Activated effector memory CD4-positive, alpha-beta T cell treated with Interleukin-2 at 50 U/mL for 16 hours (primary cell): ENCODE measurements around the gene DRC7.

ENCODE experiments used
- DNase-seq: peaks from one replicate; pipeline ENCODE4 v3.0.0-alpha.2; 2020

DRC7 gene

GRCh38 chr16:57679016-57679415, 15.6 kb upstream of the DRC7 start:
- no peak for DNase-seq

DNA sequence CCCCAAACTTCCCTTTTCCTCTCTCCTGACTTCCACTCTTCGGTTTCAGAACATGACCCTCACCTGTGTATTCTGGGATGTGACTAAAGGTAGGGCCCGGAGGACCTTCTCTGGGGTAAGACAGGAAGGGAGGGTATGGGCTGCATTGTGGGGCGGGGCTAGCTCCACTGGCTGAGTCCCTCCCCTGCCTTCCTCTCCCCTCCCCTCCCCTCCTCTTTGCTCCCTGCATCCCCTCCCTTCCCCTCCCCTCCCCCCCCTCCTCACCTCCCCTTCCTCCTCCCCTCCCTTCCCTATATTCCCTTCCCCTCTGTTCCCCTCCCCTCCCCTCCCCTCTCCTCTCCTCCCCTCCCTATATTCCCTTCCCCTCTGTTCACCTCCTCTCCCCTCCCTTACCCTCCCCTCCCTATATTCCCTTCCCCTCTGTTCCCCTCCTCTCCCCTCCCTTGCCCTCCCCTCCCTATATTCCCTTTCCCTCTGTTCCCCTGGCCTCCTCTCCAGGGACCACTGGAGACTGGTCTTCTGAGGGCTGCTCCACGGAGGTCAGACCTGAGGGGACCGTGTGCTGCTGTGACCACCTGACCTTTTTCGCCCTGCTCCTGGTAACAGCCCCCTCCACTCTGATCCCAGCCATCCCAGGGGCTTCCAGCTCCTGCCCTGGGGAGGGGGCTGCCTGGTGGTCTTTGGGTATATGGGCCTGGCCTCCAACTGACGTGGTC, 14.7 kb upstream of the DRC7 start:
- no peak for DNase-seq

- no peak for DNase-seq
Measured at GRCh38 chr16:57680842-57681375, 13.7 kb upstream of the DRC7 start.

DNA sequence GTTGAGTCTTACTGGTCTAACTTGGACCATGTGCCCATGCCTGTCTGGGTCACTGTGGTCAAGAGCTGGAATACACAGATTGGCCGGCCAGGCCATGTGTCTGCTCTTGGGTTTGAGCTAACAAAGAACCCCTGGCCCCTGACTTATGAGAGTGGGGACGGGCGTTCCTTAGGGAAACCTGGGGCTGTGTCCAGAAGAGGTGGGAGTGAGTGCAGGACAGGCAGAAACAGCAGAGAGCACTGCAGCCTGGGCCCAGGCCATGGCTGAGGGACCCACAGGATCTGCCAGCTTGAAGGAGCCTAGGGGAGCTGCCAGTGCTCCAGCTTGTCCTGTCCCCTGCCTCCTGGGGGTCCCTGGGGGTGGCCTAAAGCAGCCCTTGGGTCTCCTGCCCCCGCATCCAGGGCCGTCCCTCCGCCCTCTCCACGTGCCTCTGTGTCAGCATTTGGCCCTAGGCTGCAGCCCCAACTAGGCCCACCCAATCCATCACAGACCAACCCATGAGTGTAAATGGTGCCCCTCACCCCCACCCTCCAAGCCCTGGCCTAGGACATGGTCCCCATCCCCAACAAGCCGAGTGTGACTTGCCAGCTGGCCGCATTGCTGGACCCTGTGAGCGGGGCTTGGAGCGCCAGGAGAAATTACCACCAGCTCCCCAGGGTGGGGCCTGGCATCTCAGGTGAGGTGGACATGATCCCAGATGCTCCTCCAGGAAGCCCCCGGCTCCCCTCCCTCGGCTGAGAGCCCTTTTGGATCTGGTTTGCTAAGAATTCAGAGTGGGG, 12.5 kb upstream of the DRC7 start:
- no peak for DNase-seq

GRCh38 chr16:57682809-57683635, 11.6 kb upstream of the DRC7 start:
- DNase-seq: no peak

DNA sequence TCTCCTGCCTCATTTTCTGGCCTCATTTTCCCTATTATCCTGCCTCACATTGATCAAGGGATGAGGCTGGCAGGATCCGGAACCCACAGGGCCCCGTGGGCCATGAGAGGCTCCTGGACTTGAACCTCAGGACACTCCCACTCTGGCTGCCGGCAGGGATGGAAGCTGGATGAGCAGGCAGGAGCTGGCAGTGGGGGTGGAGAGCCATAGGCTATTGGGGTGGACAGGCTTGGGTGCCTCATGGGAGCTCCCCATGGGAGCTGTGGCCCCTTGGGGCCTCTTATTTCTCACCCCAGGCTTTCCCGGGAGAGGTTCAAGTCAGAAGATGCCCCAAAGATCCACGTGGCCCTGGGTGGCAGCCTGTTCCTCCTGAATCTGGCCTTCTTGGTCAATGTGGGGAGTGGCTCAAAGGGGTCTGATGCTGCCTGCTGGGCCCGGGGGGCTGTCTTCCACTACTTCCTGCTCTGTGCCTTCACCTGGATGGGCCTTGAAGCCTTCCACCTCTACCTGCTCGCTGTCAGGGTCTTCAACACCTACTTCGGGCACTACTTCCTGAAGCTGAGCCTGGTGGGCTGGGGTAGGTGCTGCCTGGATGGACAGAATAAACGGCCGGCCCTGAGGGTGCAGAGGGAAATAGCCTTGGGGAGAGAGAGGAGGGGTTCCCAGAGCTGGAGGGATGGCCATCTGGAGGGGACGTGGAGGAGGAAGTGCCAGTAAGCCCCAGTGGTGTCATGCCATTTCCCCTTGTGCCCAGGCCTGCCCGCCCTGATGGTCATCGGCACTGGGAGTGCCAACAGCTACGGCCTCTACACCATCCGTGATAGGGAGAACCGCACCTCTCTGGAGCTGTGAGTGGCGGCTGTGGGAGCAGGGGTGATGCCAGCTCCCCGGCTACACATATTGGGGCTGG, 10.7 kb upstream of the DRC7 start:
- no peak for DNase-seq

DNA sequence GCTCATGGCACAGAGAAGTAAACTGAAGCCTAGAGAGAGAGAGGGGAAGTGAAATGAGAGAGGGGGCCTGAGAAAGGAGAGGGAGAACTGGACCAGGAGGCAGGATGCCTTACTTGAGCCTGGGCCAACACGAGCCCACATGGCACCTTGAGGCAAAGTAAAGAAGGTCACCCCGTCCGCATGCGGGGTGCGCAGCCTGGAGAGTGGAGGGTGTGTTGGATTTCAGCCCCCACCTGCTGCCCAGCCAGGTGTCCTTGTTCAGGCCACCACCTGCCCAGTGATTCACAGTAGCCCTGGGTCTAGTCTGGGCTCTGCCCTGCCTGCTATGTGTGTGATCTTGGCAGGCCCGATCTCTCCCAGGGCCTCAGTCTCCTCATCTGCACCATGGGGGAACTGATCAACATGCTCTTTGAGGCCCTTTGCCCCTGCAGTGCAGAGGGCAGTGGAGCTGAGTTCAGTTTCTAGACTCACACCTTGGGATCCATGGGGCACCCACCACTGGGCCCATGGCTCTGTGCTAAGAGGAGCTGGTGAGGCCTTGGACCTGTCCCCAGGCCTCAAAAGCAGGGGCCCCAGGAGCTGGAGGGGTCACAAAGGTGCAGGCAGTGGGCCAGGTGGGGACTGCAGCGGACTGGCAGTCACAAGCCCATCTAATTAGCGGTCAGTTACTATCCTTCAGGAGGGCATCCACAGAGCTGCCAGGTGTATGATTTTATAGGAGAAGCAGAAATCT, 9.8 kb upstream of the DRC7 start:
- DNase-seq: no peak

DNA sequence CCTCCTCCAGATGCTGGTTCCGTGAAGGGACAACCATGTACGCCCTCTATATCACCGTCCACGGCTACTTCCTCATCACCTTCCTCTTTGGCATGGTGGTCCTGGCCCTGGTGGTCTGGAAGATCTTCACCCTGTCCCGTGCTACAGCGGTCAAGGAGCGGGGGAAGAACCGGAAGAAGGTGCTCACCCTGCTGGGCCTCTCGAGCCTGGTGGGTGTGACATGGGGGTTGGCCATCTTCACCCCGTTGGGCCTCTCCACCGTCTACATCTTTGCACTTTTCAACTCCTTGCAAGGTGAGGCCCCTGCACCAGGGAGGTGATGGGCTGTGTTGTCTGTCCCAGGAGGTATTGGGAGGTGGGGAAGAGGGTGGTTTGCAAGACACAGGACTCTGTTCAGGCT, 9.0 kb upstream of the DRC7 start:
- no peak for DNase-seq

DNA sequence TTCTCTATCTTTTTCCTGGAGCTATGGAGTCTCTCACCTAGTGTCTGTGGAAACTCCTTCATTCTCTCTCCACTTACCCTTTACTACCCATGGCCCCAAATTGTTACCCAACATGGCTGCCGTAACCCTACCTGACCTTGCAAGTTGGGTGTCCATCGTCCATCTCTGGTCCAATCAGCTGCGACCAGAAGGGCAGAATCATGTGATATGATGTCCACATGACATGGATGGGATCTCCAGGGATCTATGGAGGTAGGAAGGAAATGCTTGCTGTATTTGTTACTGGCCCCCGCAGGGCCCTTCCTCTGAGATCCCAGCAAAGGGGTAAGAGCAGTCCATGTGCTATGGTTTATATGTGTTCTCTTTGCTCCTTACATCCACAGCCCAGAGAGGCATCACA, 8.0 kb upstream of the DRC7 start:
- no peak for DNase-seq

GRCh38 chr16:57687363-57687929, 7.2 kb upstream of the DRC7 start:
- no peak for DNase-seq

- DNase-seq: no peak
Measured at GRCh38 chr16:57688487-57688986, 6.1 kb upstream of the DRC7 start.

GRCh38 chr16:57688987-57689761, 5.4 kb upstream of the DRC7 start:
- no peak for DNase-seq

DNA sequence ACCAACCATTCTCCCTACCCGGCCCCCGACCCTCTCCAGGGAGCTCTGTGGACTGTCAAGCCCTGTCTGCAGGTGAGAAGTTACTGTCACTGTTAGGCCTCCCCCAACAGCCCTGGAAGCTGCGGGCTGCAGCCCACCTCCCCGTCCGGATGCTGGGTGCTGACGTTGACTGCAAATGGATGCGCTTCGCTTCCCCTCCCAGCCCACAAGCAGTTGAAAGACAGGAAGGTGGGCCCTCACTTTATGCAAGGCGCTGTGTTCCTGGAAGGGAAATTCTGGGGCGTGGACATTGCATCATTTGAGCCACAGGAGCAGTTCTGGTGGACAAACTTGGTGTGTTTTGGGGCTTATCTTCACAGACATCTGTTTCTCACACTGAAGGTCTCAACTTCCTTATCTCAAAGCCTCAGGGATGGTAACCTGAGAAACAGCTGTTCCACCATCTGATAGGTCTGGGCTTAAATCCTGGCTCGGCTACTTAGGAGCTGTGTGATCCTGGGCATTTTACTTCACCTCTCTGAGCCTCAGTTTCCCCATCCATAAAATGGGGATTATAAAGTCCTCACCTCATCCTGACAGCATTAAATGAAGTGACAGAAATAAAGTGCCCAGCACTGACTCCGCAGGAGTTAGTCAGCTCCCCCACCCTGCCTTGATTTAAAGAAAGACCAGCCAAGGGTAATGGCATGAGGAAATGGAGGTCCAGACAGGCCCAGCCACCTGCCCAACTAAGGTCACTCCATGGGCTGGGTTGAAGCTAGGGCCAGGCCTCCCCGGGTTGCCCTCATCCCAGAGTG, 4.6 kb upstream of the DRC7 start:
- DNase-seq: no peak

DNA sequence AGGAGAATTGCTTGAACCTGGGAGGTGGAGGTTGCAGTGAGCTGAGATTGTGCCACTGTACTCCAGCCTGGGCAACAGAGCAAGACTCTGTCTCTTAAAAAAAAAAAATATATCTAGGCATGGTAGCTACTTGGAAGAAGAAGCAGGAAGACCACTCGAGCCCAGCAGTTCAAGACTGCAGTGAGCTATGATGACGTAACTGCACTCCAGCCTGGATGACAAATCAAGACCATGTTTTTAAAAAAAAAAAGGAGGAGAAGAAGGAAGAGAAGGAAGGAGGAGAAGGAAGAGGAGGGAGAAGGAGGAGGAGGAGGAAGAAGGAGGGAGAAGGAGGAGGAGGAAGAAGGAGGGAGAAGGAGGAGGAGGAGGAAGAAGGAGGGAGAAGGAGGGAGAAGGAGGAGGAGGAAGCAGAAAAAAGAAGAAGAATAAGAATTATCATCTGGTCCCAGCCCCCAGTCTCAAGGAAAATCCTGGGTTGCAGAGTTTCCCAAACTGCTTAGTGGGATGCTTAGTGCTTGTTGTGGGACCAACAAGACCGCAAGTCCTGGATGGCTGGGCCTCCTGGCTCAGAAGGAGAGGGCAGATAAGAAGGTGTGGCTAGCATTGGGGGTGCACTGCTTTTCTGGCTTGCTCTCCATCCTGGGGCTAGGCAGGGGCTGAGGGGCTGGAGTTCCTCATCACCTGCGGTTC, 3.7 kb upstream of the DRC7 start:
- DNase-seq: no peak

DNA sequence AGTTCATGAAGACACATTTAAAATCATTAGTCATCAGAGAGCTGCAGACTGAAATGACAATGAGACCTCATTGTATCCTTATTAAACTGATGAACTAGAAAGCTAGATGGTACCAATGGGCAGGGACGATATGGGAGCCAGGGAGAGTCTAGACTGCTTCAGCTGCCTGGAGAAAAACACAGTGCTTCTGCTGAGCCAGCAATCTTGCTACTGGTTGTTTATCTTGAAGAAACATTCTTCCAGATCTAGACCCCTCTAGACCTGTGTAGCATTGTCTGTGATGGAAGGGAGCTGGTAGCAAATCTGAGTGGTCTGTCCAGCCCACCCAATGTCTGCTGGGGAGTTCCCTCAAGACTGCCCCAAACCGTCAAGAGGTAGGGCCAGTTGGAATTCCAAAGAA, 2.0 kb upstream of the DRC7 start:
- no peak for DNase-seq

DNA sequence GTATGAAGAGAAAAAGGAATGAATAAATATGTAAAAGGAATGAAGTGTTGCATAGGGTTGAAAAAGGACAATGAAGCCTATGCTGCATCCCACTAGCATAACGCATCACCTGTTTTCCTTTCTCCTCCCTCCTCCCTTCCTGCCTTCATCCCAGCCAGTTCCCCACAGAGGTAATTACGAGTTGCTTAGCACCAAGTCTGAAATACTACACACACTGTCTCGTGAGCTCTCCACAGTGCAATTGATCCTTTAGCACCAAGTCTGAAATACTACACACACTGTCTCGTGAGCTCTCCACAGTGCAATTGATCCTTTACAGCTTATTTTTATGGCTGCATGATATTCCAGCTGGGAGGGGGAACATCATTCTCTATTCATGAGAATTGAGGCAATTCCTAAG, 1.1 kb upstream of the DRC7 start:
- no peak for DNase-seq

DNA sequence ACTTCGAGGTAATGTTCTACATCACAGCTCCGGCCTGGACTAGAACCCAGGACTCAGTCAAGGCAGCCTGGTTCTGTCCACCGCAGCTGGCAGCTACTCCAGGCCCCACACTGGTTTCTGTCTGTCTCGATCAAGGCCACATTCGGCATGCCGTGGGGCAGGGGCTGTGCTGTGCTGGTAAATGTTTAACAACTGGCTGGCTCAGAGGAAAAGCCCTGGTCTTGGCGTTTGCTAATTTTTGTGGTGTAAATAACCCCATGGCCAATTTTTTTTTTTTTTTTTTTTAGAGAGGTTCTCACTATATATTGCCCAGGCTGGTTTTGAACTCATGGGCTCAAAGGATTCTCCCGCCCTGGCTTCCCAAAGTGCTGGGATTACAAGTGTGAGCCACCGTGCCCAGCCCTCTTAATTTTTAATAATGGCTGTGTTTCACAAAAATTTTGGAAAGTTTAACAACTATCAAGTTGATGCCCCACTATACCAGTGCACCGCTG, 328 bp upstream of the DRC7 start:
- DNase-seq: no peak

DNA sequence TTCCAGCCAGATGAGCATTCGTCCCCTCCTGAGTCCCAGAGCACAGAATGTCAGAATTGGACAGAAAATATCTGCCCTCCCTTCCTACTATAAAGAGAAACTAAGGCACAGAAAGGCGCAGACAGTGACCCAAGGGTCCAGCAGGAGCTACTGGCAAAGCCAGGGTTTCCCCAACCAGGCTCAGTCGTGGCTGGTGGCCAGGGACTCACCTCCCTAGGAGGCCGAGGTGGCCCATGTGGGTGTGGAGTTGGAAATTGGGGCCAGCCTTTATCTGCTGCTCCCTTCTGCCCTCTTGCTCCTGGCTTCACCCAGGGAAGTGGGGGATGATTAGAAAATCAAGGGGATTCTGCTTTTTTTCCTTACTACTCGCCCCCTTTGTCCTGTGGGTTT, 1.1 kb downstream of the DRC7 start:
- no peak for DNase-seq

GRCh38 chr16:57696240-57696639, 1.6 kb downstream of the DRC7 start:
- no peak for DNase-seq
